Measurements from ENCODE around the gene SYT1.

The SYT1 gene

DNA sequence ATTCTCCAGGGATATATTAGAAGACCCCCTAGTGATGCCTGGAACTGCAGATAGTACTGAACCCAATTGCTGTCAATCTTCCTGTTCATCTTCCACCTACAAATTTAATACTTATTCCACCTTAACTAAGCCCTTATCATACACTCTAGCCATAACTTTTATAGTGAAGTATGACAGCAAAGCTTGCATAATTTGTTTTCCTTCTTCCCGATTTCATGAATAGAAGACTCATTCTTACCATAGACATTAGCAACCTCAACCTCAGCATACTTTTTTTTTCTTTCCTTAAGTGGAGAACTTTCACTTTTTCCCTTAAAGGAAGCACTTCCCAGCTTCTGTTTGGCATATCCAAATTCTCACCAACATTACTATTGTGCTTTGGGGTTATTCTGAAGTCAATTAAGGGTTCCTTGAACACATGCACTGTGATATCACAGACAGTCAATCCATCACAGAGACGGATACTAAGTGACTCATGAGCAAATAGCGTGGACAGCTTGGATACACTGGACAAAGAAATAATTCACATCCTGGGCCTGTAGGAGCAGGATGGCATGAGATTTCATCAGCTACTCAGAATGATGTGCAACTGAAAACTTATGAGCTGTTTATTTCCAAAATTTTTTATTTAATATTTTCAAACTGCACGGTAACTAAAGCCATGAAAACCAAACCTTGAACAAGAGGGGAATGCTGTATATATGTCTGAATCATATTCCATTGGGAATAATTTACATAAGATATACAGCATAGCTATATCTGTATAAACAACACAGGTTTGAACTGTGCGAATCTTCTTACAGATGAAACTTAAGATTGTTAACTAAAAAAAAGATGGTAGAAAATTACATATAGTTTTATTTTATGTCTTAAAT is 63.9 kb downstream of the SYT1 start:
- Histone ChIP-seq H3K27ac (no peak overlapping the region), H3K9me3 (ENCODE audit: severe bottlenecking) (no peaks in the 10 kb centered on the region), H3K36me3 (peaks cover 5% of the 10 kb centered on the region; the same call in 1 of the 2 replicates), H3K4me3 (ENCODE audit: low read depth, low read length) (no peak overlapping the region), H3K27me3 (ENCODE audit: insufficient read depth, low read depth, severe bottlenecking) (no peaks in the 10 kb centered on the region)
- TF ChIP-seq, protein P1, sequence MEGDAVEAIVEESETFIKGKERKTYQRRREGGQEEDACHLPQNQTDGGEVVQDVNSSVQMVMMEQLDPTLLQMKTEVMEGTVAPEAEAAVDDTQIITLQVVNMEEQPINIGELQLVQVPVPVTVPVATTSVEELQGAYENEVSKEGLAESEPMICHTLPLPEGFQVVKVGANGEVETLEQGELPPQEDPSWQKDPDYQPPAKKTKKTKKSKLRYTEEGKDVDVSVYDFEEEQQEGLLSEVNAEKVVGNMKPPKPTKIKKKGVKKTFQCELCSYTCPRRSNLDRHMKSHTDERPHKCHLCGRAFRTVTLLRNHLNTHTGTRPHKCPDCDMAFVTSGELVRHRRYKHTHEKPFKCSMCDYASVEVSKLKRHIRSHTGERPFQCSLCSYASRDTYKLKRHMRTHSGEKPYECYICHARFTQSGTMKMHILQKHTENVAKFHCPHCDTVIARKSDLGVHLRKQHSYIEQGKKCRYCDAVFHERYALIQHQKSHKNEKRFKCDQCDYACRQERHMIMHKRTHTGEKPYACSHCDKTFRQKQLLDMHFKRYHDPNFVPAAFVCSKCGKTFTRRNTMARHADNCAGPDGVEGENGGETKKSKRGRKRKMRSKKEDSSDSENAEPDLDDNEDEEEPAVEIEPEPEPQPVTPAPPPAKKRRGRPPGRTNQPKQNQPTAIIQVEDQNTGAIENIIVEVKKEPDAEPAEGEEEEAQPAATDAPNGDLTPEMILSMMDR (IDR thresholded peaks at IDR 0.05; ENCODE audit: low read depth, low read length), result no peak
- DNase-seq, result no peak

DNA sequence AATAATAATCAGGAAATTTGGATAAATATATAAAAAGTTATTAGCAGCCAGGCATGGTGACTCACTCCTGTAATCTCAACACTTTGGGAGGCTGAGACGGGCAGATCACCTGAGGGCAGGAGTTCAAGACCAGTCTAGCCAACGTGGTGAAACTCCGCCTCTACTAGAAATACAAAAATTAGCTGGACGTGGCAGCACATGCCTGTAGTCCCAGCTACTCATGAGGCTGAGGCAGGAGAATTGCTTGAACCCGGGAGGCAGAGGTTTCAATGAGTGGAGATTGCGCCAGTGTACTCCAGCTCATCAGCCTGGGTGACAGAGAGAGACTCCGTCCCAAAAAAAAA is 64.5 kb downstream of the SYT1 start:
- H3K27me3 ChIP-seq (ENCODE audit: insufficient read depth, low read depth, severe bottlenecking), result no peaks in the 10 kb centered on the region
- TF ChIP-seq, protein P1 (IDR thresholded peaks at IDR 0.05; ENCODE audit: low read depth, low read length), result no peak
- DNase-seq, result no peak
- no peak overlapping the region for H3K4me3 ChIP-seq (ENCODE audit: low read depth, low read length)
- H3K36me3 ChIP-seq, result peaks cover 5% of the 10 kb centered on the region; the same call in 1 of the 2 replicates
- H3K9me3 ChIP-seq (ENCODE audit: severe bottlenecking), result no peaks in the 10 kb centered on the region
- H3K27ac ChIP-seq, result no peak overlapping the region

DNA sequence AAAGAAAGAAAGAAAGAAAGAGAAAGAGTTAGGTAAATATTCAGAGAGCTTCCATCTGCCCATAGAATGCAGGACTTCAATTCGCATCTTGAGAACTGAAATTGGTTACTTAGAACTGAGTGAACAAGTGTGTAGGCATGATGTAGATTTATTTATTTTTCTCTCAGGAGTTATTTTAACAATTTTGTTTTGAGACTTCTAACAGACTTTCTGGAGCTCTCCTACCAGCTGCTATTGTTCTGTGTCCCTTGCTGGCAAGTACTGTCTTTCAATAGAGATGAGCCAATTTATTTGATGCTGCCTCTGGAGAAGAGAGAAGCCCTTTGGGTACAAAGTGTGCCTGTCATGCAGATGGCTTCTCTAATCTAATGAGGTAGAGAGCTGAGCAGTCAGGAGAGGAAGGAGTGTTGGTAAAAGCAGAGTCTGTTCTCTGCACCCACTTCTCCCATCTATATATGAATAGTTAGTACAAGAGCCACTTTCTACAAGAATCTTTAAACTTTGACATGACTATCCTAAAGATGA is 67.0 kb downstream of the SYT1 start:
- Histone ChIP-seq H3K9me3 (ENCODE audit: severe bottlenecking) (no peaks in the 10 kb centered on the region), H3K4me3 (ENCODE audit: low read depth, low read length) (no peak overlapping the region), H3K27ac (no peak overlapping the region), H3K27me3 (ENCODE audit: insufficient read depth, low read depth, severe bottlenecking) (no peaks in the 10 kb centered on the region), H3K36me3 (peaks cover 5% of the 10 kb centered on the region; the same call in 1 of the 2 replicates)
- TF ChIP-seq, protein P1 (IDR thresholded peaks at IDR 0.05; ENCODE audit: low read depth, low read length), result no peak
- no peak for DNase-seq

DNA sequence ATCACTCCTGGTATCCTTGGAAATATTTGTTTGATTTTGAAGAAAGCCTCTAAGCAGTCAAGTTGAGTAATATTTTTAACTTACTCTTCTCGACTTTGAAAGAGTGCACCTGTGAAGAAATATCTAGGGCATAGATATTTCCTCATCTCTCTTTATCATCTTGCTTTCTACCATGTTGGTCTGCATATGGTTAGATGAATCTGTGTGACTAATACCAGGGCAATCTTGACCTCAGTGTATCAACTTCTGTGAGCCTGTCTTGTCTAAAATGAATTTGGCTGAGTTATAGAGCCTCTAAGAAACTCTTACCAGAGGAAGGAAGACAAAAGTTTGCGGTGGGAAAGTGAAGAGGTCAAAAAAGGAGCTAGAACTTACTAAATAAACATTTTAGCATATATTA is 68.4 kb downstream of the SYT1 start:
- H3K27ac ChIP-seq, result no peak overlapping the region
- no peak for DNase-seq
- no peaks in the 10 kb centered on the region; the same call in 1 of the 2 replicates for H3K36me3 ChIP-seq
- no peak overlapping the region for H3K4me3 ChIP-seq (ENCODE audit: low read depth, low read length)
- H3K9me3 ChIP-seq (ENCODE audit: severe bottlenecking), result no peaks in the 10 kb centered on the region
- TF ChIP-seq, protein P1 (IDR thresholded peaks at IDR 0.05; ENCODE audit: low read depth, low read length), result no peak
- H3K27me3 ChIP-seq (ENCODE audit: insufficient read depth, low read depth, severe bottlenecking), result no peaks in the 10 kb centered on the region

DNA sequence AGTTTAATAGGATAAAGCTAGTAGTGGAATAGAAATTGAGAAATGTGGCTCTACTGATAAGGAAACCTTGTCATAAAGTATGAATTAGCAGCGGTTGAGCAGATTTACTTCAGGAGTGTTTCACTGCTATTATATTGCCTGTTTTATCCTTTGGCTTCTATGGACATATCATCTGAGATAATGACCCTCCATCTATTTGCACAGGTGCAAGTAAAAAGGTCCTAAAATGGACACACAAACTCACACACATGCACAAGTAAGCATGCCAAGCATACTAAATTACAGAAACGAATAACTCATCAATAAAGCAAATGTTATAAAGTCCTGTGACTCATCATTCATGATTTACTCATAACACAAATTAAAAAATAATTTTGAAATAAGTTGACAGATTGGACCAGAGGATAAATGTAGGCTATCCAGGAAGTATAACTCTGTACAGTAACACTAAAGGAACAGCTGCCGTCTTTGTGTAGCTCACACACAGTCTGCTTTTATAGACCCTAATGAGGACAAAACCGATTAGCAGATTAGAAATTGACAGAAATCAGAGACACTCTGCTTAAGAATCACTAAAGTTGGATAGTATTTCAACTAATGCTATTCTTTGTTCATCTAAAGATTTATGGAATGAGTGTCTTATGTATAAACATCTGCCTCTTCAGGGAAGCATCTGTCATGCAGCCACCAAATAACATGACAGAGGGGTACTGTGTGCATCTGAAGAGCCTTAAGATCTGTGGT is 73.9 kb downstream of the SYT1 start:
- Histone ChIP-seq H3K9me3 (ENCODE audit: severe bottlenecking) (no peaks in the 10 kb centered on the region), H3K27me3 (ENCODE audit: insufficient read depth, low read depth, severe bottlenecking) (no peaks in the 10 kb centered on the region), H3K27ac (peak overlapping the region; percentile 86), H3K4me3 (ENCODE audit: low read depth, low read length) (no peak overlapping the region), H3K36me3 (peaks cover 10% of the 10 kb centered on the region; the same call in 1 of the 2 replicates)
- TF ChIP-seq, protein P1 (IDR thresholded peaks at IDR 0.05; ENCODE audit: low read depth, low read length), result no peak
- peak; percentile 37 for DNase-seq
